Epithelial cell of proximal tubule (primary cell): Measurements from ENCODE around the gene ZNF239. TPM values are rescaled to one million over a fixed set of nuclear protein-coding genes. Genes with fewer than 3 reads are reported as not detected.
"Not testable (repeated sequence)": the region's sequence is repeated elsewhere in the genome, so short reads cannot be mapped to it uniquely, and the experiment has no call there.

Experiments used
- DNase-seq: peaks from one replicate; pipeline ENCODE4 v3.0.0-alpha.2; 2011; ENCODE audit warnings: low read depth
- H3K4me3 ChIP-seq: 2 replicates; pipeline ENCODE4 v1.5.1; 2011; ENCODE audit warnings: low read depth, mild to moderate bottlenecking, low read length
- total RNA-seq: library from RNA; depleted of rRNA; stranded (reverse); fragments of >200 nt; gene quantifications from 2 replicates; pipeline ENCODE4 v1.2.3, GENCODE V29; 2015
- TF ChIP-seq, protein P1 (sequence below): conservative IDR thresholded peaks from 2 replicates; pipeline ENCODE4 v1.5.1; 2012; ENCODE audit warnings: low read depth, mild to moderate bottlenecking, low read length

Gene ZNF239
- total RNA-seq, 1 donor from 2014 or later = 4.4 TPM

DNA sequence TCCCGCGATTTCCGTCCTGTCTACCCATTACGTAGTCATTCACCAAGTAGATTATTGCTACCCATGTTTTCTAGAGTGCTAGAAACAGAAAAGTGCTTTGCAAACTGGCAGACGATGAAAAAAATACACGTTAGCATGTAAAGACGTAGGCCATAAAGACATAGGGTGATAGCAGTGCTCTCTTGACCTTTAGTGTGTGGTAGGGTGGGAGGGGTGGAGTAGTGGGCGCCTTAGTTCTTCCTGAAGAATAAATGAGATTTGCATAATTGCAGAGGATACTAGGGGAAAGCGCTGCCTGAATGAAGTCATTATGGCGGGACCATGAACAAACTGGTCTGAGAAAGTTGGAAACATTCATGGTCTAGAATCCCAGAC, 32.8 kb upstream of the ZNF239 start:
- no peak for DNase-seq
- TF ChIP-seq, protein P1, sequence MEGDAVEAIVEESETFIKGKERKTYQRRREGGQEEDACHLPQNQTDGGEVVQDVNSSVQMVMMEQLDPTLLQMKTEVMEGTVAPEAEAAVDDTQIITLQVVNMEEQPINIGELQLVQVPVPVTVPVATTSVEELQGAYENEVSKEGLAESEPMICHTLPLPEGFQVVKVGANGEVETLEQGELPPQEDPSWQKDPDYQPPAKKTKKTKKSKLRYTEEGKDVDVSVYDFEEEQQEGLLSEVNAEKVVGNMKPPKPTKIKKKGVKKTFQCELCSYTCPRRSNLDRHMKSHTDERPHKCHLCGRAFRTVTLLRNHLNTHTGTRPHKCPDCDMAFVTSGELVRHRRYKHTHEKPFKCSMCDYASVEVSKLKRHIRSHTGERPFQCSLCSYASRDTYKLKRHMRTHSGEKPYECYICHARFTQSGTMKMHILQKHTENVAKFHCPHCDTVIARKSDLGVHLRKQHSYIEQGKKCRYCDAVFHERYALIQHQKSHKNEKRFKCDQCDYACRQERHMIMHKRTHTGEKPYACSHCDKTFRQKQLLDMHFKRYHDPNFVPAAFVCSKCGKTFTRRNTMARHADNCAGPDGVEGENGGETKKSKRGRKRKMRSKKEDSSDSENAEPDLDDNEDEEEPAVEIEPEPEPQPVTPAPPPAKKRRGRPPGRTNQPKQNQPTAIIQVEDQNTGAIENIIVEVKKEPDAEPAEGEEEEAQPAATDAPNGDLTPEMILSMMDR = no peak
- peak overlapping the region; percentile 69 for H3K4me3 ChIP-seq

DNA sequence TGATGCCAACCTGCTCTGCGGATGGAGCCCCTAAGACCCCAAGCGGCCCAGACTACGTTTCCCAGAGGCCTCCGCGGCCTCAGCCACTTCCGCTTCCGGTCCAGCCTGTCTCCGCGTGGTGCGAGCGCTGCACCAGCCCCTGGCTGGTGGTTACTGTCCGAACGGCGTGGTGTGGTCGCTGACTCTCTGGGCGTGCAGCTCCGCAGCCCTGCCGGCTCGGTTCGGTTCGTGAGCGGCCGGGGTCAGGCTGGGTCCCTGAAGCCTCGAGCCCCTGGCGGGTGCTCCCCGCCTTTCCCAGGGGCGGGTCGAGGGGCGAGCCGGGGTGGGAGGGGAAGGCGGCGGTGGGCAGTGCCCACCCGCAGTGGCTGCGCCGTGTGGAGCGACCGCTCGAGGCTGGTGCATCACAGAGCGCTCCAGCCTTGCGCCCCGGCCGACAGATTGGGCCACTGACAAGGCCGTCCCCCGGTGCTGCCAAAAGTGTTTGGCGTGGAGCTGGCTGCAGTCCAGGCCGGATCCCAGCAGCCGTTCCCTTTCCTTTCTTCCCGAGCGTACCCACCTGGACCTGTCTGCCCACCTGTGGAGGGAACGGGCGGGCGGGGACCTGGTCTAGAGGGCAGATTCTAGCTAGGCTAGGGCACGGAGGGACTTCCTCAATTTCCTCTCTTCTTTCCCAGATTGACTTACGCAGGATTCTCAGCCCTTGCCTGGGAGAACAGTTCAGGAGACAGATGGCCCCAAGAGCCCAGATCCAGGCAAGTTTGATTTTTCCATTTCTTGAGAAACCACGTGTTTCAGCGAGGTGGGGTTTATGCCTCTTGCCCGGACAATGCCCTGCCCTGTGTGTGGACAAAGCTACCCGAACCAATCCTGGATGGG, 32.1 kb upstream of the ZNF239 start, which contains the start of gene ZNF485:
ZNF485 (plus strand) TSS at position 116 of the 876 bp plus-strand sequence; CDS start at position 729, 613 bp downstream.
- no peak for DNase-seq
- TF ChIP-seq, protein P1 = no peak

DNA sequence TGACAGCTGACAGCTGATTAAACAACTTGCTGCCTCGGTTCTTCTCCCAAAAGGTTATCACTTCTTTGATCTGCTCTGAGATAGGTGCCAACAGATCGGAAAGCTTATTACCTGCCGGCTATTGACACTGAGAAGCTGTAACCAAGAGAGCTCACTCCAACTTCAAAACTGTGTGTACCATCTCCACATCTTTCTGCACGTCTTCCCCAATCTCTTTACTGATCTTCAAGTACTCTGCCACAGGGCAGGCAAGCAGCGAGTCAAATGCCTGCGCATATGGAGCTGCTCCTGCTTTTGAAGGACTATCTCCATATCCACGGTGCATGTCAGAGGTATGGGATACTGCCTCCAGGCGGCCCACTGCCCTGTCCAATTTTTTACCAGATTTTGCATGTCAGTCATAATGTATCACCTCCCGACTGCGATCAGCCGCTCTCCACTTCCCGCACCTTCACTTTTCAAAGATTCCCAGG, 31.5 kb upstream of the ZNF239 start:
- DNase-seq = no peak
- TF ChIP-seq, protein P1 = no peak
- H3K4me3 ChIP-seq = peak overlapping the region; percentile 69

More for the DNA sequence above, 32.1 kb upstream of the ZNF239 start, which contains the start of gene ZNF485:
- H3K4me3 ChIP-seq = peak within 1 kb of the TSS; percentile 69

- DNase-seq, H3K4me3 ChIP-seq: not testable (repeated sequence)
Observed at GRCh38 chr10:43601576-43601975, 27.2 kb upstream of the ZNF239 start.

- TF ChIP-seq, protein P1 = no peak
- no peak overlapping the region for H3K4me3 ChIP-seq
- no peak for DNase-seq
Observed at GRCh38 chr10:43599333-43599732, 24.9 kb upstream of the ZNF239 start.

- DNase-seq = no peak
- TF ChIP-seq, protein P1 = no peak
Observed at GRCh38 chr10:43598446-43598845, 24.0 kb upstream of the ZNF239 start.

DNA sequence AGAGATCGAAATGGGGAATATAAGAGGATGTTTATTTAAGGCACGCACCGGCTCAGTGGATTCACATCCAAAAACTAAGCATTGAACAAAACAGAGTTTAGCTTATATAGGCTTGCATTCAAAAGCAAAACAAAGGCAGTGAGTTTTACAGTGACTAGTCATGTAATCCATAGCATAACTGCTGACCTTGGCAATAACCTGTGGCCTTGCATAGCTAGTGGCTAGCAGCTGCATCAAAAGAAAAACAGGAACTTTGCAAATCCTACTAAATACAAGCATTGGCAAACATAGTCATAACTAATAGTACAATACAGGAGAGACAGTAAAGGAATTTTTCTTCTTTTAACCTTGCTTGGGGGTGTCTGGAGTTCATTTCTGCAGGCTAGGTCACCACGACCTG, 22.1 kb upstream of the ZNF239 start:
- DNase-seq = no peak
- no peak overlapping the region for H3K4me3 ChIP-seq
- TF ChIP-seq, protein P1 = no peak

More at GRCh38 chr10:43598446-43598845, 24.0 kb upstream of the ZNF239 start:
- H3K4me3 ChIP-seq = no peak overlapping the region
